ACC112 (cell line): ENCODE measurements around the gene POLA2.

Experiments used
- H2AFZ ChIP-seq: fragments of 200-600 bp; sonication (generic); one replicate; pipeline ENCODE4 v1.6.0; 2017; ENCODE audit warnings: antibody characterized with exemption, low read length; ENCODE audit not compliant: unreplicated experiment
- H3K27ac ChIP-seq: fragments of 200-600 bp; sonication (generic); 2 replicates; pipeline ENCODE4 v1.5.1; 2014; ENCODE audit warnings: low read depth, mild to moderate bottlenecking, antibody characterized with exemption, low read length, moderate library complexity
- H3K27me3 ChIP-seq: fragments of 200-600 bp; sonication (generic); 2 replicates; pipeline ENCODE4 v1.6.1; 2014; ENCODE audit warnings: mild to moderate bottlenecking, antibody characterized with exemption, low read length, moderate library complexity, mixed read lengths; ENCODE audit not compliant: insufficient read depth
- H3K36me3 ChIP-seq: fragments of 200-600 bp; sonication (generic); 2 replicates; pipeline ENCODE4 v1.6.1; 2016; ENCODE audit warnings: mild to moderate bottlenecking, antibody characterized with exemption, low read length, moderate library complexity, mixed read lengths; ENCODE audit not compliant: insufficient read depth
- H3K4me1 ChIP-seq: fragments of 200-600 bp; sonication (generic); one replicate; pipeline ENCODE4 v1.6.1; 2016; ENCODE audit warnings: low read length, mixed read lengths; ENCODE audit not compliant: insufficient read depth, unreplicated experiment, control insufficient read depth
- H3K4me3 ChIP-seq: fragments of 200-600 bp; sonication (generic); 2 replicates; pipeline ENCODE4 v1.5.1; 2014; ENCODE audit warnings: mild to moderate bottlenecking, low read depth, low read length
- H3K79me2 ChIP-seq: fragments of 200-600 bp; sonication (generic); one replicate; pipeline ENCODE4 v1.6.0; 2016; ENCODE audit warnings: low read length; ENCODE audit not compliant: control insufficient read depth, unreplicated experiment, insufficient read depth

Gene POLA2

DNA sequence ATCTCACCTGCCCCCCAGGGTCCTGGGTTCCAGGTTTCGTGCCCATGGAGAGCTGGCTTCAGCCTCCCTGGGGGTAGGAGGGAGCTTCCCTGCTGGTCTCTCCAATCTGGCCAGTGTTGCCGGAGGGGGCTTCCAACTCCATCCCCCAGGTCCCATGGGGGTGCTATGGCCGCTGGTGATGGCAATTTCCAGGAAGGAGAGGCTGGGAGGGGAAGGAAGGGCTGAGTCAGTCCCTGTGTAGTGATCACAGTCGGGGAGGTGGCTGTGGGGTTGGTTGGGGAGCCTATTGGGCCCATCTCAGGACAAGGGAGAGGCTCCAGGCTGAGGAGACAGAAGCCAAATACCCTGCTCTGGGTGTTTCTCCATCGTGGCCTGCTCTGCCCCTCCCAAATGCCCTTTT, 47.2 kb downstream of the POLA2 start:
- H3K27me3 ChIP-seq: no peaks in the 10 kb centered on the region
- no peak overlapping the region for H2AFZ ChIP-seq
- H3K36me3 ChIP-seq: 0 out of 2 replicates have a peak, but pooled peaks cover 3% of the 10 kb centered on the region
- peaks cover 12% of the 10 kb centered on the region for H3K79me2 ChIP-seq
- H3K27ac ChIP-seq: peak overlapping the region; percentile 86
- no peak overlapping the region; the same call in 1 of the 2 replicates for H3K4me3 ChIP-seq
- H3K4me1 ChIP-seq: peaks cover 54% of the 10 kb centered on the region

DNA sequence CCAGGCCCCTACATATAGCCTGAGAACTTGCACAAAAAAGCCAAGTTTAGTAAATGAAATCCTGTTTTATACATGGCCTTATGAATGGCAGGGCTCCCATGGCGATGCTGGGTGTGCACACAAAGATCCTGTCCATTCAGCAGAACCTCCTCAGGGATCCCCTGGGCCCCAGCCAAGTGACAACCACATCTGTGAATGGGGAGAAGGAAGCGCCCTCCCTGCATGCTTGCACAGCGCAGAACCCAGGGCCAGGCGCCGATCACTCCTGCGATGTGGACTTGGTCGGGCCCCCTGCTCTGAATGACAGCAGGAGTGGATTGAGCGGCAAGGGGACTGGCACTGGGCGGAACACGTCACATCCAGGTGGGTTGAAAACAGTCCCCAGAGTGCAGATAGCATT, 48.5 kb downstream of the POLA2 start:
- Histone ChIP-seq H3K27ac (peak overlapping the region; percentile 89), H3K36me3 (no peaks in the 10 kb centered on the region), H3K4me3 (0 out of 2 replicates have a peak overlapping the region, but pooled peaks have one; percentile 5)

DNA sequence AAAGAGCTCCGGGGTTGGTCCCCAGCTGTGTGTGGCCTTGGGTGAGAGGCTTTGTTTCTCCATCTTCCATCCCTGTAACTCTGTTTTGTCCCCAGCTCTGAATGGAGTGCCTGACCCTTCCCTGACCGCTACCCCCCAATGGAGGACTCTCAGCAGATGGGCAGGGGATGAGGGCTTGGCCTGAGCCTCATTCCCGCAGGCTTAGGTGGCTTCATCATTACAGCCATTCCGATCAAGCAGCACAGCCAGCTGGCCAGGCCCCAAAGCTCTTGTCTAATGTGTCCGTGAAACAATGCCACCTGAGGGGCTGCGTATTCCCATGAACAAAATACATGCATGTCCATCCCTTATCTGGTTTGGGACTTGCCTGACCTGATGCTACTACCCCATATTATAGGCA, 49.0 kb downstream of the POLA2 start:
- Histone ChIP-seq H3K4me1 (peaks cover 54% of the 10 kb centered on the region), H3K27ac (peak overlapping the region; percentile 89), H3K4me3 (0 out of 2 replicates have a peak overlapping the region, but pooled peaks have one; percentile 5)

More for the DNA sequence above, 48.5 kb downstream of the POLA2 start:
- H2AFZ ChIP-seq: no peak overlapping the region
- H3K79me2 ChIP-seq: peaks cover 21% of the 10 kb centered on the region
- peaks cover 54% of the 10 kb centered on the region for H3K4me1 ChIP-seq
- H3K27me3 ChIP-seq: no peaks in the 10 kb centered on the region

DNA sequence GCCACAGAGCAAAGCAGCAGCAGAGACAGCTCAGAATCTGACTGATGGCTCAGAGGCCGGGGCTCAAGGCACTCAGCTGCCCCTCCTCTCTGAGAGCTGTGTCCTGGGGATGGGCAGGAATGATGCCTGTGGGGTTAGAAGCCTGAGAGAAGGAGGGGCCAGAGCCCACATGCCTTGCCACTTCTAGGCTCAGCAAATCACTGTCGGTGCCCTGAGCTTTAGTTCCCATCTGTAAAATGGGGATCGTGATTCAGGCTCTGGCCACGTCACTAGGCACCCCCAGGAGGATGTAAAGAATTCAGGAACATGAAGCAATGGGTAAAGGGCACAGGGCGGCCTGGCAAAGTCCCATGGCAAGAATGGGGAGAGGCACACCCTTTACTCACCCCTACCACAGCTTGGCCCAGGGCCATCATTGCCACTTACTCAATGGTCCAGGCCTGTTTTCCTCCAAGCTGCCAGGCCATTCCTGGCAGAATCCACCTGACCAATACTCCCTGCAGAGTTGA, 49.5 kb downstream of the POLA2 start:
- Histone ChIP-seq H3K27me3 (no peaks in the 10 kb centered on the region), H3K4me3 (no peak overlapping the region), H3K79me2 (peaks cover 31% of the 10 kb centered on the region), H3K4me1 (peaks cover 54% of the 10 kb centered on the region), H3K27ac (peak overlapping the region; percentile 89), H3K36me3 (no peaks in the 10 kb centered on the region; the same call in 1 of the 2 replicates), H2AFZ (no peak overlapping the region)

More for the DNA sequence above, 49.0 kb downstream of the POLA2 start:
- no peaks in the 10 kb centered on the region; the same call in 1 of the 2 replicates for H3K36me3 ChIP-seq
- no peaks in the 10 kb centered on the region for H3K27me3 ChIP-seq
- H3K79me2 ChIP-seq: peaks cover 26% of the 10 kb centered on the region
- H2AFZ ChIP-seq: no peak overlapping the region

DNA sequence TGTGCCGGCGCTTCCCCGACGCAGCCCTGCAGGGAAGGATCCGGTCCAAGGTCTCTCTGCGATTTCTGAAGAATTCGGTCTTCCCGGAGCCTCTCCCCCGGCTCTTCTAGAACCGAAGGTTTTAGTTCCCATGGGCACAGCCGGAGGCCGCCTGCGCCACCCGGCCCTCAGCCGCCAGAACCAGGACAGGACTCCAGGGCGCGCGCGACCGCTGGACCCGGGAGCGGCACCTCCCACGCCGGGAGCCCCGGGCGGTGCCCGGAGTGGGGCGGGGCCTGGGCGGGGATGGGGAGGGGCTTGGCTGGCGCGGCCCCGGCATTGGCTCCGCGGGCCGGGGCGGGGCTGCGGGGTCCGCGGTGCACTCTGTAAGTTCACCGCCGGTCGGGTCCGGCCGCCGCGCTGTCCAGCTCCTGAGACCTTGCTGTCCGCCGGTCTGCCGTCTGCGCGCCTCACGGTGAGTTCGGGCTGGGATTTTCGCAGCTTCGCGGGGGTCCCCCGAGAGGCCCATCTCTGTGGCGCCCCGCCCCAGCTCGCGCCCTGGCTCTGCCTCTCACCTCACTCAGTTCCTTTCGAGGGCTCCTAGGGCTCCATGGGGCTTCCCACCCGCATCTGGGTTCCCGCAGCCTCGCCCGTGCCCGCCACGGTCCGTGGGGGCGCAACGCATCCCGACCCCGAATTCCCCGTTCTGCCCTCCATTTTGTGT, 52.9 kb downstream of the POLA2 start, which contains the start of gene CDC42EP2:
CDC42EP2 (plus strand) TSS at position 366 of the 703 bp plus-strand sequence. CDS start 6,033 bp downstream, outside the sequence.
- Histone ChIP-seq H3K79me2 (peaks cover 58% of the 10 kb centered on the region), H3K4me3 (peak within 1 kb of the TSS; percentile 84), H2AFZ (no peak within 1 kb of the TSS), H3K27ac (peak within 1 kb of the TSS; percentile 99), H3K36me3 (peaks cover 4% of the 10 kb centered on the region; the same call in 1 of the 2 replicates), H3K4me1 (peaks cover 46% of the 10 kb centered on the region), H3K27me3 (no peaks in the 10 kb centered on the region)

DNA sequence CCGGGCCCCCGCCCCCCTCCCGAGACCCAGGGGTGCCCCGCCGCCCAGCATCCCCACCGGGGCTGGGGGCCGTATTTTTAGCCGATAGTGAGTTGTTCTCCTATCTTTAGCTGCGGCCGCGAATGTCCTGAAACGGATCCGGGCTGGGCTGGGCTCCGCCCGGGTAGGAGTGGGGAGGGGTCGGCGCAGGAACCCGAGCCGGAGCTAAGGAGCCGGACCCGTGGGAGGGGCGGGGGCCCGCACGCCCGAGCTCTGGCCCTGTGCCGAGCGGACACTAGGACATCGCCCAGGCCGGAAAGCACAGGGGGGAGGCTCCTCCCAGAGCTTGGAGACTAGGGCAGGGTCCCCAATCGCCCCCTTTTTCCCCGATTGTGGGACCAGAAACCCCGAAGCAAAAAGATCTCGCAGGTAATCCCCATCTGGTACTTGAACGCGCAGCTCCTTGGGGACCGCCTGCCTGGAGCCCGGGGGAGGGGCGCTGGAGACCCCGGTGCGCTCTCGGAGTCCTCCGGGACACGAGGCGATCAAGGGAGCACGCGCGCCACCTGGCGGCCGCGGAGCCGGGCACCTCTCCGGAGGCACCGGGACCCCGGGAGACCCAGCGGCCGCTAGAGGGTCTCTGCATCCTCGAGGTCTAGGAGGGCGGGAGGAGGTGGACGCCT, 53.6 kb downstream of the POLA2 start:
- H3K27ac ChIP-seq: peak overlapping the region; percentile 99
- H2AFZ ChIP-seq: no peak overlapping the region
- H3K36me3 ChIP-seq: peaks cover 8% of the 10 kb centered on the region; the same call in 1 of the 2 replicates
- peaks cover 59% of the 10 kb centered on the region for H3K79me2 ChIP-seq
- peaks cover 40% of the 10 kb centered on the region for H3K4me1 ChIP-seq
- H3K4me3 ChIP-seq: peak overlapping the region; percentile 84
- no peaks in the 10 kb centered on the region for H3K27me3 ChIP-seq

DNA sequence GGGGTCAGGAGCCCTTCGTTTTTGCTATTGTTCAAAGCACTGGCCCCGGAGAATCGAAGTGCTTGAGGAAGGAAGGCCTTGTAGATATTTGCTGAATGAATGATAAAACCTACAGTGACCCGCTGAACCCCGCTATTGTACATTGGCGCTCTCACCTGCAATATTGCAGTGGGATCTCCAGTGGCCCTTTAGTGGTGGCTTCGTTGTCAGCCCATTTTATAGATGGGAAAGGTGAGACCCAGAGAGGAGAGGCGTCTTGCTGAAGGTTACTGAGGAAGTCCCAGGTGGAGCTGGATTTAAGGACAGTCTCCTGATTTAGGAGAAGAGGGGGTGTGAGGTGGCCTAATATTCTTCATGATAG, 54.1 kb downstream of the POLA2 start:
- no peak overlapping the region for H2AFZ ChIP-seq
- peak overlapping the region; percentile 84 for H3K4me3 ChIP-seq
- peaks cover 8% of the 10 kb centered on the region; the same call in 1 of the 2 replicates for H3K36me3 ChIP-seq
- H3K27me3 ChIP-seq: no peaks in the 10 kb centered on the region
- peak overlapping the region; percentile 99 for H3K27ac ChIP-seq
- peaks cover 35% of the 10 kb centered on the region for H3K4me1 ChIP-seq
- H3K79me2 ChIP-seq: peaks cover 64% of the 10 kb centered on the region

DNA sequence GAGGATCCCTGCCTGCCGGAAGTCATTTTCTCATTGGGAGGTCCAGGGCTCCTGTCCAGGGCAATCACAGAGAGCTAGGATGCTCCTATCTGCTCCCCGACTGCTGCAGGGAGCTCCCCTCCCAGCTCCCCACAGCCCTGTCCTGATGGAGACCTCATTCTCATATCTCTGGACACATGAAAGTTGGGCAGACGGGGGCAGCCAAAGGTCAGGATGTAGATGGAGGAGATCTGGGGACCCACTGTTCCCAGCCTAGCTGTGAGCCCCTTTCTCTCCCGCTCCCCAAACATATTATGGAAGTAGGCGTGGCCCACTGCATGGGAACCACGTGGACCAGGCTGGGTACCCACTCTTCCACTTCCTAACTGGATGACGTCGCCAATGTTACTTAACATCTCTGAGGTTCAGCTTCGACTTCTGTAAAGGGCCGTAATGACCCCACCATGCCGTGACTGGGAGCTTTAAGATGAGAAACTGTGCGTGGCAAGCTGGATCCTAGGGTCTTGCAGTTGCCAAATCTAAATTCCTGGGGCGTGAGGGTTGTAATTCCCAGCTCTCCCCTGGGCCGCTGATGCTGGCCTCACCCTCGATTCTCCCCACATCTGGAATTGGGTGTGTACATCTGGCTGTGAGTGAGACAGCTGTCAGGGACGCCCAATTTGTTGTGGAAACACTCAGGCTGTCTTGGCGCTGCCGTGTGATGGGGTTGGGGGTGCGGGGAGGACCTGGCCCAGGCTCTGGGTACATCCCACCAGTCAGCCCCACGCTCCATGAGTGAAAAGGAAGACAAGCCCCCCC, 54.7 kb downstream of the POLA2 start:
- Histone ChIP-seq H3K79me2 (peaks cover 70% of the 10 kb centered on the region), H3K36me3 (peaks cover 13% of the 10 kb centered on the region; the same call in 1 of the 2 replicates), H3K4me3 (peak overlapping the region; percentile 84), H3K4me1 (peaks cover 29% of the 10 kb centered on the region), H2AFZ (no peak overlapping the region), H3K27ac (peak overlapping the region; percentile 99), H3K27me3 (no peaks in the 10 kb centered on the region)

DNA sequence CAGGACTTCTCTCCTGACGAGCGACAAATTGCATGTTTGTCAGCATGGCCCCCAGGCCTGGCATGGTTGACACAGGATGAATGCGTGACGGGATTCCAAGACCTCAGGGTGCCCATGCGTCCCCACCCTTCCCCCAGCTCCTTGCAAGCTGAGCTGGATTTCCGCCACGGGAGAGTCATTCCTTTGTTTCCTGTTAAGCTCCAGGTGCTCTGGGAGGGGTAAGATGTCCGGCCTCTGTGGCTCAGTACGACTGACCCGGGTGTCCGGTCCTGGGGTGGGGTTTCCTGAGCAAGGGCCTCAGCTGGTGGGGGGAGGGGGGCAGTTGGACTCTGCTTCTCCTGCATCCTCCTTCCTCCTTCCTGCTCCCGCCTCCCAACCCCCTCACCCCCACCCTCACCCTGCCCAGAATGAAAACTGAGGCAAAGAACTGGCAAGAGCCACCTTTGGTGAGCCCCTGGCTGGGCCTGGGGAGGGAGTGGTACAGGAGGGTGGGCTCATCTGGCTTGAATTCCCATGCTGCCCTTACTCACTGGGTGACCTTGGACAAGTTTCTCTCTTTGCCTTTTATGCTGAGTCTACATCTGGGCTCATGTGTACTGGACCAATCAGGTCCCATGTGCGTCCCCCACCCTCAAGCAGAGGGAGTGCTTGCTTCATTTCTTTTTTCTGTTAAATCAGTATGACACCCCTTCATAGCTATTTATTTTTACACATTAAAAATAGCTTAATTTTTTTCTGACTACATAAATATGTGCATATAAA, 55.4 kb downstream of the POLA2 start:
- H3K27ac ChIP-seq: peak overlapping the region; percentile 99
- H2AFZ ChIP-seq: no peak overlapping the region
- H3K4me1 ChIP-seq: peaks cover 21% of the 10 kb centered on the region
- peak overlapping the region; percentile 84 for H3K4me3 ChIP-seq
- H3K79me2 ChIP-seq: peaks cover 78% of the 10 kb centered on the region
- H3K36me3 ChIP-seq: peaks cover 21% of the 10 kb centered on the region; the same call in 1 of the 2 replicates
- no peaks in the 10 kb centered on the region for H3K27me3 ChIP-seq
